Measurements from ENCODE around the gene RSRC1. TPM values are rescaled to one million over a fixed set of nuclear protein-coding genes. Genes with fewer than 3 reads are reported as not detected.

The RSRC1 gene
- total and polyA plus RNA-seq, 2 of the 8 experiments (the other 6 are each of a cell fraction or from before 2014, with no cell fraction given), result 2.0 to 27.9 TPM

DNA sequence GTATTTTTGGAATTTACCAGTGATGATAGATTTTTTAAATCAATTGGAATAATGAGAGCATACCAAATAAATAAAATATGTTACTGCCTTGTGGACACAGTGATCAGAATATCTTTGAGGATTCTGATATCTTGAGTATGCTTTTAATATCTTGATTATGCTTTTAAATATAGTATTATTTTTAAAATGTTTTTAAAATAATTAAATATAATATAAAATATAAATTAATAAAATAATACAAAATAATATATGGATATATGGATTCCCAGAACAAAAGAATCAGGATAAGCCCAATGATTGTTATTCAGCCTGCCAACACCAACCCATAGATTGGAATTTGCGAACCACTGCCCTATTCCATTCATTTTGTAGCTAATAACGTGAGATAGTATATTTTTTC, 369.2 kb downstream of the RSRC1 start:
- Histone ChIP-seq H3K23me2 (ENCODE audit: low read depth, low read length) (no peaks in the 10 kb centered on the region), H3K9ac (replicated peaks in 1 of 4; ENCODE audit: extremely low read depth in 1 of 4, low read depth in 3 of 4, low read length in 3 of 4) (no peak overlapping the region), H4K91ac (replicated peaks; ENCODE audit: insufficient read length, low read length) (no peak overlapping the region), H3K79me1 (ENCODE audit: low read depth, low read length) (no peaks in the 10 kb centered on the region), H3K4ac (replicated peaks; ENCODE audit: insufficient read length, low read depth, low read length) (no peak overlapping the region), H3K23ac (ENCODE audit: insufficient read length) (no peak overlapping the region), H3K4me1 (replicated peaks in 1 of 4; ENCODE audit: control insufficient read depth in 3 of 4, insufficient read depth in 4 of 4, low read length in 3 of 4) (no peaks in the 10 kb centered on the region), H3K27me3 (replicated peaks in 1 of 4; ENCODE audit: control insufficient read depth in 3 of 4, extremely low read depth in 1 of 4, insufficient read depth in 3 of 4, low read length in 3 of 4) (no peaks in the 10 kb centered on the region), H3K14ac (ENCODE audit: insufficient read length) (no peak overlapping the region), H2BK20ac (ENCODE audit: low read length) (no peak overlapping the region), H2BK15ac (ENCODE audit: low read length) (no peak overlapping the region), H3K56ac (replicated peaks; ENCODE audit: insufficient read length, low read depth, low read length) (no peak overlapping the region), H2AFZ (ENCODE audit: low read length) (no peak overlapping the region), H3K18ac (ENCODE audit: extremely low read depth, low read length) (no peak overlapping the region), H2BK12ac (ENCODE audit: low read depth, low read length) (no peak overlapping the region), H3K4me3 (ENCODE audit: extremely low read depth in 1 of 4, insufficient read depth in 2 of 4, low read depth in 3 of 4, low read length in 4 of 4) (no peak overlapping the region), H3K9me3 (ENCODE audit: insufficient read depth in 2 of 2, low read depth in 1 of 2, low read length in 1 of 2) (no peaks in the 10 kb centered on the region), H3K27ac (ENCODE audit: low read depth, low read length) (no peak overlapping the region), H4K8ac (ENCODE audit: extremely low read depth, insufficient read depth, low read length) (no peak overlapping the region), H2AK5ac (ENCODE audit: low read depth, low read length) (no peak overlapping the region), H3K4me2 (ENCODE audit: insufficient read depth in 1 of 2, low read depth in 2 of 2, low read length in 2 of 2) (no peak overlapping the region), H2BK5ac (ENCODE audit: low read depth, low read length) (no peak overlapping the region), H2BK120ac (replicated peaks; ENCODE audit: low read depth, low read length) (no peak overlapping the region), H3K79me2 (ENCODE audit: control insufficient read depth in 1 of 2, insufficient read depth in 2 of 2, low read length in 2 of 2) (no peaks in the 10 kb centered on the region), H4K5ac (ENCODE audit: insufficient read length, low read depth, low read length) (no peak overlapping the region), H3K36me3 (ENCODE audit: control insufficient read depth in 2 of 4, insufficient read depth in 4 of 4, low read length in 3 of 4) (no peaks in the 10 kb centered on the region), H4K20me1 (replicated peaks in 1 of 2; ENCODE audit: control insufficient read depth in 1 of 2, insufficient read depth in 2 of 2, low read length in 2 of 2) (no peaks in the 10 kb centered on the region)
- CTCF ChIA-PET (ENCODE audit: partially characterized antibody), result interaction anchor here (0.7 kb wide), 1 partner anchor 166 kb away, joined by 3 read pairs; no protein-coding TSS in a partner anchor
- no peak for DNase-seq (ENCODE audit: low read depth in 1 of 2, low spot score in 2 of 2)
- POLR2A ChIA-PET (ENCODE audit: partially characterized antibody), result no interaction called here
- FAIRE-seq, result no peak
- 88% methylated on average over 2 of the region's 2 CpGs; no CpG with 5 or more reads in 1 of the 2 experiments for WGBS, 2 experiments (ENCODE audit: extremely low coverage in 1 of 2, insufficient coverage in 1 of 2, insufficient read length in 1 of 2, insufficient replicate concordance in 2 of 2, low coverage in 1 of 2, low lambda C conversion rate in 2 of 2, missing lambda C conversion rate in 1 of 2)
- TF ChIP-seq SUZ12 (IDR thresholded peaks at IDR 0.05; ENCODE audit: low read length), result no peak
- TF ChIP-seq, protein P1, sequence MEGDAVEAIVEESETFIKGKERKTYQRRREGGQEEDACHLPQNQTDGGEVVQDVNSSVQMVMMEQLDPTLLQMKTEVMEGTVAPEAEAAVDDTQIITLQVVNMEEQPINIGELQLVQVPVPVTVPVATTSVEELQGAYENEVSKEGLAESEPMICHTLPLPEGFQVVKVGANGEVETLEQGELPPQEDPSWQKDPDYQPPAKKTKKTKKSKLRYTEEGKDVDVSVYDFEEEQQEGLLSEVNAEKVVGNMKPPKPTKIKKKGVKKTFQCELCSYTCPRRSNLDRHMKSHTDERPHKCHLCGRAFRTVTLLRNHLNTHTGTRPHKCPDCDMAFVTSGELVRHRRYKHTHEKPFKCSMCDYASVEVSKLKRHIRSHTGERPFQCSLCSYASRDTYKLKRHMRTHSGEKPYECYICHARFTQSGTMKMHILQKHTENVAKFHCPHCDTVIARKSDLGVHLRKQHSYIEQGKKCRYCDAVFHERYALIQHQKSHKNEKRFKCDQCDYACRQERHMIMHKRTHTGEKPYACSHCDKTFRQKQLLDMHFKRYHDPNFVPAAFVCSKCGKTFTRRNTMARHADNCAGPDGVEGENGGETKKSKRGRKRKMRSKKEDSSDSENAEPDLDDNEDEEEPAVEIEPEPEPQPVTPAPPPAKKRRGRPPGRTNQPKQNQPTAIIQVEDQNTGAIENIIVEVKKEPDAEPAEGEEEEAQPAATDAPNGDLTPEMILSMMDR (IDR thresholded peaks at IDR 0.05; ENCODE audit: control extremely low read depth in 1 of 3, insufficient read depth in 1 of 3, low read depth in 1 of 3, low read length in 3 of 3), result no peak
- TF ChIP-seq, protein P2, sequence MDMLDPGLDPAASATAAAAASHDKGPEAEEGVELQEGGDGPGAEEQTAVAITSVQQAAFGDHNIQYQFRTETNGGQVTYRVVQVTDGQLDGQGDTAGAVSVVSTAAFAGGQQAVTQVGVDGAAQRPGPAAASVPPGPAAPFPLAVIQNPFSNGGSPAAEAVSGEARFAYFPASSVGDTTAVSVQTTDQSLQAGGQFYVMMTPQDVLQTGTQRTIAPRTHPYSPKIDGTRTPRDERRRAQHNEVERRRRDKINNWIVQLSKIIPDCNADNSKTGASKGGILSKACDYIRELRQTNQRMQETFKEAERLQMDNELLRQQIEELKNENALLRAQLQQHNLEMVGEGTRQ (IDR thresholded peaks at IDR 0.05; ENCODE audit: low read length), result no peak
- TF ChIP-seq JUN (IDR thresholded peaks at IDR 0.05; ENCODE audit: low read depth, low read length), result no peak
- TF ChIP-seq KDM1A (IDR thresholded peaks at IDR 0.05; ENCODE audit: borderline replicate concordance, low read length), result no peak
- no peak for TF ChIP-seq CTBP2 (IDR thresholded peaks at IDR 0.05; ENCODE audit: borderline replicate concordance, insufficient read depth, insufficient read length, low read length)
- TF ChIP-seq, protein P3, sequence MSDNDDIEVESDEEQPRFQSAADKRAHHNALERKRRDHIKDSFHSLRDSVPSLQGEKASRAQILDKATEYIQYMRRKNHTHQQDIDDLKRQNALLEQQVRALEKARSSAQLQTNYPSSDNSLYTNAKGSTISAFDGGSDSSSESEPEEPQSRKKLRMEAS (IDR thresholded peaks at IDR 0.05), result no peak
- no peak for TF ChIP-seq RXRA (IDR thresholded peaks at IDR 0.05; ENCODE audit: insufficient read depth, low read depth, low read length)
- no peak for TF ChIP-seq RAD21 (IDR thresholded peaks at IDR 0.05 in 1 of 2, conservative IDR thresholded peaks at IDR 0.05 in 1 of 2; ENCODE audit: low read depth in 2 of 2, low read length in 2 of 2)

All from H1 (cell line).